NCI-H2171 (cell line): ENCODE measurements around the gene PTPRE.
"Not testable (repeated sequence)": the region's sequence is repeated elsewhere in the genome, so short reads cannot be mapped to it uniquely, and the experiment has no call there.

Experiments used
- DNase-seq: peaks from one replicate; lab custom pipeline; 2025; lab: John Stamatoyannopoulos, UW

PTPRE gene

DNA sequence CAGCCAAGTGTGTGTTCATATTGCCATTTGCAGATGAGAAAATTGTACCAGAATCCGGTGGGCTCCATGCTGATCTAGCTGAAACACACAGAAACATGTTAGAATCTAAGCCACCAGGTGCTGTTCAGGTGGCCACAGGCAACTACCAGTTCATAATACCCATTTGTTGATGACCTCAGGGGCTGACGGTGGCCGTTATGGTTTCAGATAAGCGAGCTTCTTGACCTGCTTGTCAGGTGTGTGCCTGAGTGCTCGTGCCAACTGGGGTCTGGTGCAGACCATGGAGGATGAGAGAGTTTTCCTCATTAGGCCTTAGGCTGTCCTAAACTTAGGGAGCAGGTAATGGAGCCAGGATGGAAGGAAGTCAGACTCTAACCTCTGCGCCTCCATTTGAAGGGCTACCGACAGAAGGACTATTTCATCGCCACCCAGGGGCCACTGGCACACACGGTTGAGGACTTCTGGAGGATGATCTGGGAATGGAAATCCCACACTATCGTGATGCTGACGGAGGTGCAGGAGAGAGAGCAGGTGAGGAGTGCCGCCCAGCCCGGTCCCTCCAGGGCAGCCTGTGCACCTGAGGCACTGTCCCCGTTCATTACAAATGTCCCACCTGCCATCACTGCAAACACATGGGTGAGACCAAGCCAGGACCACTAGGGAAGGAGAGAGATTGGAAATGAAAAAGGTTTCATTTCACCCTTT lies 166.2 kb downstream of the PTPRE start:
- DNase-seq, result no peak

DNA sequence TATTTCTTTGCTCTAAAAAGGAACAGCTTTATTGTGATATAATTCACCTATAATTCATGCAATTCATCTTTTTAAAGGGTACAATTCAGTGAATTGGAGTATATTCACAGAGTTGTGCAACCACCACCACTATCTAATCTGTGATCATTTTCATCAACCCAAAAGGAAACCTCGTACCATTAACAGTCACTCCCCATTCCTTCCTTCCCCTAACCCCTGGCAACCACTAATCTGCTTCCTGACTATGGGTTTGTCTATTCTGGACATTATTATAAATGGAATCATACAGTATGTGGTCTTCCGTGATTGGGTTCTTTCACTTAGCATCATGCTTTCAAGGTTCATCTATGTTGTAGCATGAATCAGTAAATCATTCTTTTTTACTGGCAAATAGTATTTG lies 167.0 kb downstream of the PTPRE start:
- no peak for DNase-seq

DNA sequence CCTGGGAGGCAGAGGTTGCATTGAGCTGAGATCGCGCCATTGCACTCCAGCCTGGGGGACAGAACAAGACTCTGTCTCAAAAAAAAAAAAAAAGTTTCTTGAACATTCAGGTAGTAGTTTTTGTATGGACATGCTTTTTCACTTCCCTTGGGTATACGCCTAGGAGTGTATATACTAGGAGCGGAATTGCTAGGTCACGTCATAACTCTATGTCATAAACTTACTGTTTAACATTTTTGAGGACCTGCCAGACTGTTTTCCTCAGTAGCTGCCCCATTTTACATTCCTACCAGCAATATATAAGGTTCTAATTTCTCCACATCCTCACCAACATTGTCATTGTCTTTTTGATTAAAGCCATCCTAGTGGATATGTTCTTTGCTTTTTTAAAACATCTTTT lies 167.7 kb downstream of the PTPRE start:
- DNase-seq, result no peak

DNA sequence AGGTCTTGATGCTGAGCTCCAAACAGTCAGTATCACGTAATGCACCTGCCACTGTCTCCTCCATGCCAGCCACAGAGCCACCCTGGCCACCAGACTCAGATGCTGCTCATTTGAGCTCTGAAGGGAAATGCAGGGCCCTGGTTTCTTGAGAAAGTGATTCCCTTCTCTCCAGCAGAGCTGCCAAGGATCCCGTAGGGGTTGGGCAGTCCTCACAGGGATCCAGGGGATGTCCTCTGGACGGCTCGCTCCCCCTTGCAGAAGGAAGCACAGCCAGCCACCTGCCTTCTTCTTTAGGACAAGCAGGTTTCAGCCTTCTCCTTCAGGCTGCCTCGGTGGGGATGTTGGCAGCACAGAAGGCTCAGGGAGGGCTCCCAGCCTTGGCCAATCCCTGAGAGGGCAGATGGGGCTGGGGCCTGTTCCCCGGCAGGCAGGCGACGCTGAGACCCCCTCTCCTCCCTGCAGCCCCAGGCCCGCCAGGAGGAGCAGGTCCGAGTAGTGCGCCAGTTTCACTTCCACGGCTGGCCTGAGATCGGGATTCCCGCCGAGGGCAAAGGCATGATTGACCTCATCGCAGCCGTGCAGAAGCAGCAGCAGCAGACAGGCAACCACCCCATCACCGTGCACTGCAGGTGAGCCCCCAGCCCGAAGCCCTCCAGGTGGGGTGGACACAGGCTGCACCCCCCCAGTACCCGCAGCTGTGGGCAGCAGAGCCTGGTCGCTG lies 170.4 kb downstream of the PTPRE start:
- no peak for DNase-seq

DNA sequence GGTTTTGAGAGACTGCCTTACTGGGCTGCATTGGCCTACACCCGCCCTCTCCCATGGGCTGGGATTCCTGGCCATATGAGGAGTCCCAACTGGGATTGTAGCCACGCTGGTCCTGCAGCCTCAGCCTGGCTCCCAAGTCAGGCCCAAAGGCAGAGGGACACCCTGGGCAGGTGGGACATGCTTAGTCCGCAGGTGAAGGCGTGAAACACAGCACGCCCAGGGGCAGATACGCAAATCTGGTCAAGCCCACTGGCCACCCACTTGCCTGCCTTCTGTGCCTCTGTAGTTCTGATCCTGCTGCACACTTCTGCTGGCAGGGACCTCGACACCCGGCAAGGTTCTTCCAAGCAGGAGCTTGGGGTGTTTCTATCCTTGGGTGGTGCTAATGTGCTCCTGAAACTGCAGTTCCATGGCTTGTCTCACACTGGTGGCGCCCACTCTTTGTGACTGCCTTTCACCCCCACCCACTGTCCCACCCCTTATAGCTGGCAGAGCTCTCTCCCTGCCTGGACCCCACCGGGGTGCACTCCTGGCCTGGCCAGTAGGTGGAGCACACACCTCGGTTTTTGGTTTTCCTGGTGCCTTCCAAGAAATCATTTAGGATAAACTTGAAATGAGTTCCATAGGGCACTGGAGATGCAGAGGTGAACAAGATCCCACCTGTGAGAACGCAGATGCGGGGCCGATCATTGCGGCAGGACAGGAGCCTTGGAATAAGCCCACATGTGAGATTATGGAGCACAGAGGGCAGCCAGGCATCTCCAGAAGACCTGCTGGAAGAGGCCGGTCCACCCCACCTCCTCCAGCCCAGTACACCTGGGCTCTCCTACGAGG lies 171.4 kb downstream of the PTPRE start:
- no peak for DNase-seq

DNA sequence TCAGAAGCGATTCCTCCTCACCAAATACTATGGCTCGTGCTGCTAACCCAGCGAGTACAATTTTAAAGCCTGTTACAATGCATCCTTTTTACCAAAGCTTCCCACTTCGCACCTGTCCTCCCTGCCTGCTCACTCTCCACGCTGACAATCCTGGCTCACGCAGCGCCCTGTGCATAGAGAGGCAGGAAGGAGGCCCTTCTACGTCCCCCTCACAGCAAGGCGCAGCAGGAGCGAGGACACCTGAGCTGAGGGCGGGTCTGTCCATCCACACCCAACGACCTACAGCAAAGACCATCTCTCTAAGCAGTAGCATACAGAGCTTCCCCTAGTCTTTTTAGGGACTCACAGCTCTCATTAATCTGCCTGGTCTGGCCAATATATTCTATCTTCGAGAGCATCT lies 173.3 kb downstream of the PTPRE start:
- DNase-seq, result no peak

DNA sequence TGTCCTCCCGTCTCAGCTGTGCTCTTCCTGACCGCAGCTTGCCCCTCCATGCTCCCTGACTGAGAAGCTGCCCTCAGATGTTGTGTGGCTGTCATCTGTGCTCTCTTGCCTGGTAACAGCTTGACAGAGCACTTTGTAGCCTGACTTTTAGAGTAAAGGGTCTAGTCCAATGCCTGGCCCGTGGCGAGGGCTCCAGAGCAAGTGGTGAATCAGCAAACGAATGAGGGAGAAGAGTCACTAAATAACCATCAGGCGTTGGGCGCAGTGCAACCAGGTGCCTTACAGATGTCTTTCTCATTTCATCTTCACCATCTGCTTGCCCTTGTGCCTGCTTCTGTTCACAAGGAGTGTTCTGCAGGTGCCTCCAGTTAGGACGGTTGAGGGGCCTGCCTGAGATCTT lies 173.7 kb downstream of the PTPRE start:
- no peak for DNase-seq

DNA sequence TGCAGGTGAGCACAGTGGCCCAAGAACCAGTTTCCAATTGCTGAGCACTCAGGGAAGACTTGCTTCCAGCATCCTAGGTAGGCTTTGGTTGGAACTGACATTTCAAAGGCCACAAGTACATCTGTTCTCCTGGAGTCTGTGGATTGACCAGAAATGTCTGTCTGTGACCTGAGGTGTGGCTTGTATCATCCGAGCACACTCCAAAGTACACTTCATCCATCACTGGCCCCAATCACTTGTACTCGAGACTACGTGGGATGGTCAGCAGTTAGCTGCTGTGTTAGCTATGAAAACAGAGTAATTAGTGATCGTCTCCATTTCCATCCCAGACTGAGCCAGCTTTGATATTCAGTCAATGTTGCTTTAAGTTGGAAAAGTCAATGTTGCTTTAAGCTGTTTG lies 174.3 kb downstream of the PTPRE start:
- DNase-seq, result no peak

DNA sequence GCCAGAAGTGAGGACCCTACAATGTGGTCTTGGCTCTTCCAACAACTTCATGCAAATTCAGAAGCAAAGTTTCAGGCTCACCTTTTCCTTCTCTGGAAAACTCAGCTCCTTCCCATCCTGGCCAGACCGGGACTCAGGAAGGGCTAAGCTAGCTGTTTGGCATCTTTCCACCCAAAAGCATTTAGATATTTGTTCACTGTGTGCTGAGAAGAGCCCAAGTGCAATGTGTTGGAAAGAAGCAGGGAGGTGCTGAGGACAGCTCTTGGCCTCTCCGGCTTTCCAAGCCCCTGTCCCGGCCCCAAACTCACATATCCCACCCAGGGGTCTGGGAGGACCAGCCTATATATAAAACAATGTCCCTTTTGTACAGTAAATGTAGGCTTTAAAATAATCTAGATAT lies 174.8 kb downstream of the PTPRE start:
- DNase-seq, result no peak

DNA sequence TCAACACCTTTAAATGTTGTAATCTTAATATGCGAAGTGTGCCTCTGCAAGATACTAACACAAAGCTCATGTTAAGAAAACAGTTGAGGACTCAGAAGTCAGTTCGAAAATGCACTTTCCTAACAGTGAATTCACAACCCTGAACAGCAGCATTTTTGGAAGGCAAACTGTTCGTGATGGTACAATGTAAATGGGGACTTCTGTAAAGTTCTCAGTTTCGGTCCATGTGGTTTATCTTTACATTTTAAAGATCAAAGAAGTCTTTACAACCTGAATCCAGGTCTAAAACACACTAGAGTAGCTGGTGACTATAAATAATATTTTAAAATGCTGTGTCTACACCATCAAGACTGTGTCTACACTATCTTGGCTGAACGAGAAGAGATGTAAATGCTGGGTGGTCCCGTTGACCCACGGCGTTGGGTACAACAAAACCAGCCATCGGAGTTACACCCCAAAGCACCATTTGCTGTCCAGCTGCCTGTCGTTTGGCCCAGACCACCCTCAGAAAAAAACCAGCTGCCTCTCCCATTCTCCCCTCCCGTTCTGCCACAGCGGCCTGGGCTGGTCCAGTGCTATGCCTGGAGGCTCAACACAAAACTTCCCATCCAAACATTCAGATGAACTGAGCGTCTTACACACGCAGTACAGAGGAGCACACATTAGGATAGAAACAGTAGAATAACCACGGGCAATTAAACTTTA lies 176.4 kb downstream of the PTPRE start:
- no peak for DNase-seq

DNA sequence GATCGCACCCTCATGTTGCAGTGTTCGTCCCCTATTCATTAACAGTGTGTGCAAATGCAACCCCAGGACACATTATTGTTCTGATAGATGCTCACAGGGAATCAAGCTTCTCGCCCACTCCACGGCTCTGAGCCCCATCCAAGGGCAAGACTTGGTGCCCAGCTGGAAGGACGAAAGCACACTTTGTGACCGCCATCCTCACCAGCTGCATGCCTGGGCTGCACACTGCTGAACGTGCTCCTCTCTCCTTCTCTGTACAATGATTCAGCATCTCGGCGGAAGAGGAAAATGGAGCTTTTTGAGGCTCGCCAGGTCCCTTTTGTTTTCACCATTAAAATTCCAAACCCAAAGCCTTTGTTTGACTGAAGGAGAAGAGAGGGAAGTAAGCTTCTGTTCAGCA lies 177.5 kb downstream of the PTPRE start:
- DNase-seq, result no peak

DNA sequence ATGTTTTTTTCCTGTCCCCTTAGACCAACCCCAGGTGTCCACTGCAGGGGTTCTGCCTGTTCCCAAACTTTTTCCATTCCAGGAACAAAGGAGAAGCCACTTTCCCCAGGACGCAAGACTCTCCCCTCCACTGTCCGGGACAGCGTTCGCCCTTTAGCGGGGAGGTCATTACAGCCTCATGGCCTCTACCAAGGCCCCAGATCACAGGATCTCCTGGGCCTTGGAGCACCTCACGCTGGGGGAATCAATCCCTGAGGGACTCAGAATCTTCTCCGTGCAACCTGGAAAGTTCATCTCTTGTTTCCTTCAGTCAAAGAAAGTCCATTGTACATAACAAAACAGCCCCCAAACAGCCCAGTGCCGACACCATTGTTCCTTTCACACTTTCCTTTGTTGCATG lies 178.1 kb downstream of the PTPRE start:
- DNase-seq, result no peak

DNA sequence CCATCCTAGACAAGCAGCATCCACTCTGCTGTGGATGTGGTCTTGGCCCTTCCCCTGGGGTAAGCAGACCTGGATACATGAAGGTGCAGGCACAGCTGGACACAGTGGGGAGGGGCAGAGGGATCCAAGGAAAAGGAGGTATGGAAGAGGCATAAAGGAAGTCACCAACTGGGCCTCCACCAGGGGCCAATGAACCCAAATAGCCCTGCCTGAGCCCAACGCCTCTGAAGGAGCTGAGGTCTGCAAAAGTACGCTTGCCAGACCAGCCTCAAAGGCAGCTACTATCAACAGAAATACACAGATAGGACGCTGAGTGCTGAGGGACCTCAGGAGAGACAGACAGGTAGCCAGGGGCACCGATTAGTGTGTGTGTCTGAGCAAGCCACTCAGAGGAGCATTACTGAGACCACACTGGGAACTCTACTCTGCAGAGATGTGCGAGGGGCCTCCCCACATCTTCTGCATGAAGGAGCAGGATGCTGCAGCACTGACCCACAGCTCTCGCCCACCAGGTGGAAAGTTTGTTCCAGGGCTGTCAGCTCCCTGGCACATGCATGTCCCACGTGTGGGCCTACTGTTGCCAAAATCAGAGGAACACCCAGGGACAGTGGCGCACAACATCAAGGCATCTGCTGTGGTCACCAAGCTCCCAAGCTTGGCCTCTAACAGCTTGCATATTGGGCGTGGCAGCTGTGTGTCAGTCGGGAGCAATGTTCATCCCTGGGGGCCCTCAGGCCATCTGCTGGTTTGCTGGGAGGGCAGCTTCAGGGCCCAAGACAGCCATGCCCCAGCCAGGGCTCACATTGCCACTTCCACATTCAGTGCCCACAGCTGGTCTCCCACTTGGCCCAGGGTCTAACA lies 179.3 kb downstream of the PTPRE start:
- no peak for DNase-seq

DNA sequence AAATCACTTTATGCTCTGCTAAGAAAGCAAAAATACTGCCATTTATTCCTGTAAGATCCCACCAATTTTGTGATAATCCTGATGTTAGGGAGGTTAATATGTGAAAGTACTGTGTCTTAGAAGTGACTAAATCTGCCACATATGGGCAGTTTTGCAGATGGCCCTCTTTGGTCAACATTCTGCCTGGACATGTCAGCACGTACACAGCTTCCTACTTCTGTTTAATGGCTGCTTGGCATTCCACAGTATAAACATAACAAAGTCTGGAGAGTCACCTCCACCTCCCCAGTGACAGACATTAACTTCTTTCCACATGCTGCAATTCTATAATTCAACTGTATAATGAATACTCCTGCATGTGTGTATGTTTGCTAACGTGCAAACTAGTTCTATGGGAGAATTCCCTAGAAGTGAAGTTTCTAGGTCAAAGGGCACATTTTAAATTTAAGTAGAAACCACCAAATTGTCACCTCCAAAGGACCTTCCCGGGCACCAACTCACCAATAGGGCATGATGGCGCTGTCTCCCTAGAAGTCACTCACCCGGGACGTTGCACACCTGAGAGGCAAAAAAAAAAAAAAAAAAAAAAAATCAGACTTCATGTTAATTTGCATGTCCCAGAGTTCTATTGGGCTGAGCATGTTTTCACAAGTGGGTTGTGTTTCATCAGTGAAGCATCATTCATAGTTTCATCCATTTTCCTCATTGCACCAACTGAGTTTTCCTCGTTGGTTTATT lies 180.4 kb downstream of the PTPRE start:
- DNase-seq, result no peak

DNA sequence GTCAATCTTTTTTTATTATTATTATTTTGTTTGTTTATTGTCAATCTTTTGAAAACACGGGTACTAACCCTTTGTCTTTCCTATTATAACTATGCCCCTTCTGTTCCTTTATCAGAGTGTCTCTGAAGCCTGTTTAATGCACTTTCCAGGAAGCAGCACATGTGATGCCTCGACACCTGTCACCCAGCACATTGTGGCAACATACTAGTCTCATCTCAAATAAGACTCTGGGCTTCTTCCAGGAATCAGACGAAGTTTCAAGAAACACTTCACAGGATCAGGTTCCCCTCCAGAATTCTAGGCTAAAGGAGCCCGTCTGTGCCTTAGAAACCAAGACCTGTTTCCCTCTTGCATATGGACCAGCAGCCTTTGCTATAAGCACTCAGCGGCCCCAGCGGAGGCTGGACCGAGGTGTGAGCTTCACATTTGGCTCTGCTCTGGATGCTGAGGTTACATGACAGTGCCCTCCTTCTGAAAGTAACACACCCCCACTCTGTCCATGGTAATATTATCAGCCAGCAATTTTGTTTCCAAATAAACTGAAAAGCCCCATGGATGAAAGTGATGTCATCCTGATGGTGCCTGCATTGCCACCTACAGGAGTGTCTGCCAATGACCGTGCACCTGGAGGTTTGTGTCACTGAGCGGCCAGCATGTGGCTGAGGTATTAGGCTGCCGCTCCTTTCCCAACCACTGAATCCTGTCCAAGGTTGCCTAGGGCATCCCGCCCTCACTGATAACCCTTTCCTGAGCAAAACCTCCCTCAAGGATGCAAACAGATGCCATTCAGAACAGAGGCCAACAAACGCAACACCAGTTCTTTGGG lies 181.2 kb downstream of the PTPRE start:
- DNase-seq, result no peak

DNA sequence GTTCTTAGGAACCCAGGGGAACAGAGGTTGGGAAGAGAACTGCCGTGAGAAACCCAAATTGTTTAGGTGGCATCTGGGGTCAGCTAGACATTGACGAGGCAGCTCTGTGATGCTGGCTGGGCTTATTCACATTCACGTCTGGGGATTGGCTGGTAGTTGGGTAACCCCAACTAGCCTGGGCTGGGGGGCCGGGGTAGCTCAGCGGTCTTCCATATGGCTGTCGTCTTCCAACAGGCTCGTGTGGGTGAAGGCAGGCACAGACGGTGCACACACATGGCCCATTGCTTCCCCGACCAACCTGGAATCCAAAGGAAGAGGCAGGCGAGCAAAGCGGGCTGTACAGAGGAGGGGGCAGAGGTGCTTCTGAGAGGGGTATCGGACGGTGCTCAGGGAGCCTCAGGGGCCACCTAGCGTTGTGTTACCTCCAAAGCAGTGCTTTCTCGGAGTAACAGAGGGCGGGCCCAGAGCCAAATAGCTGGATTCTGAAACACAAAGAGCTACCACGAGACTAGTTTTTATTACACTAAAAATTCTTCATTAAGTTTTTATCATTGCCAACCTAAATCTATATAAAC lies 184.8 kb downstream of the PTPRE start:
- no peak for DNase-seq

DNA sequence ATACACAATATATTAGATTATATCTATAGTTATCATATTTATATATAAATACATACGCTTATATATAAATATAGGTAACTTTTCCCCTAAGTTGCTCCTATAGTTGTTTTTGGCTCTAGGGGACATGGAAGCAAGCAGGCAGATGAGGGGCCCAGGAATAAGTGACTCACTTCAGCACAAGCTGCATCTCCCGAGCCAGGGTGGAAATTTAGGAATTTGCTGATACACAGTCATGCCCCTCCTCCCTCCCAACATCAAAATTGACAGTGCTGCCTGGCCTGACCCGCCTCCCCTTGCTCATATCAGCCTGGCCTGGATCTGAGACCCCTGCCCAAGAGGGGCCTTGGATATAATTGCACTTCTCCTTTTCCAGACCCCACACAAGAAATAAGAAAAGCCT lies 185.6 kb downstream of the PTPRE start:
- DNase-seq, result no peak

DNA sequence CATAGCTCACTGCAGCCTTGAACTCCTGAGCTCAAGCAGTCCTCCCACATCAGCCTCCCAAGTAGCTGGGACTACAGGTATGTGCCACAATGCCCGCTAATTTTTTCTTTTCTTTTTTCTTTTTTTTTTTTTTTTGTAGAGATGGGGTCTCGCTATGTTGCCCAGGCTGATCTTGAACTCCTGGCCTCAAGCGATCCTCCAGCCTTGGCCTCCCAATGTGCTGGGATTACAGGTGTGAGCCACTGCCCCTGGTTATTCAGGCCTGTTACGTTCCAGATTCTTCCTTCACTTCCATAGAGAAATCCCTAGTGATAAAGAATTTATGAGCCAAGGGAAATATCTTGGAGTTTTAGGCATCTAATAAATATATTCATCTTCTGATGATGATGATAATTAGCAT lies 187.7 kb downstream of the PTPRE start:
- DNase-seq, result not testable (repeated sequence)

DNA sequence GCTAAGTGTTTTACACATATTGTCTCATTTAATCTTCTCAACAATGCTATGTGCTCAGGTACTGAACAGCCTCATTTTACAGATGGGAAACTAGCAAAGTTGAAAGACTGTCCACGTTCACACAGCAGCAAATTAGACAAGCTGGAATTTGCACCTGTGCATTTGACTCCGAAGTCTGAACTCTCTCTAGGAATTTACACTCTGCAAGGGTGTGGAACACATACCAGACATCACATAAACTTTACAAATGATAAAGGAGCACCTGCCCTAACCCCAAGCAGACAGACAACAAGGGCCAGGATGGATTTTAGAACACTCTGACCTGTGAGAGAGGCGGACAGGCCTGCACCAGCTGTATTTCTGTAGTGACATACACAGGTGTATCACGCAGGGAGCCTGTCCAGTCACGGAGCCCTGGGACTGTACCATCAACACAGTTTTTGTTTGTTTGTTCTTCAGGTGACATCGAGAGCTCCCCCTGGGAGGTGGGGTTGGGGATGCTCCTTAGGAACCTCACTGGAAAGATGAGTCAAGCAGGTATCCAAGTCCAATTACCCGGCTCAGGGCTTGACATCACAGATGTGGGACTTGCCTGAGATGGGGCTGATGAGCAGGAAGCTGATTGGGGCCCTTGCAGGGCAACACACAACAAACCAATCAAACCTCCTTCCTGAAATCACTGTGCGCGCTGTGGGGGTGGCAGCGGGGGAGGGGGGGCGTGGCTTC lies 188.3 kb downstream of the PTPRE start:
- no peak for DNase-seq
